ENCODE results near the gene HDAC4.
A peak's percentile ranks its signal among the peaks of the same experiment; 100 is the strongest.
"Not testable (repeated sequence)": the region's sequence is repeated elsewhere in the genome, so short reads cannot be mapped to it uniquely, and the experiment has no call there.

The HDAC4 gene

DNA sequence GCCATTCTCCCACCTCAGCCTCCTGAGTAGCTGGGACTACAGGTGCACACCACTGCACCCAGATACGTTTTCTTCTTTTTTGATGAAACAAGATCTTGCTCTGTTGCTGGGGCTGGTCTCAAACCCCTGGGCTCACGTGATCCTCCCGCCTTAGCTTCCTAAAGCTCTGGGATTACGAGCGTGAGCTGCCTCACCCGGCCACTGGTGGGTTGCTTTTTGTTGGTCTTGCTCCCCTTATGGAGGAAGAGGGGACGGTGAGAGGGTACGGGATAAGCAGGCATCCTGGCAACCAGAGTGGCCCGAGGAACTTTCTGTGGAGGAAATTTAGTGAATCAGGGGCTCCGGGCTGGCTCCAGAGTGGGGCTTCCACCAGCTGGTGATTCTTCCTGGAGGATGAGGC is 222.3 kb downstream of the HDAC4 start:
- Mint-ChIP-seq H3K9me3 (peaks cover 23% of the 10 kb centered on the region), H3K4me1 (ENCODE audit: low read depth) (peaks cover 3% of the 10 kb centered on the region), H3K4me3 (no peak overlapping the region), H3K27me3 (ENCODE audit: low read depth) (no peaks in the 10 kb centered on the region), H3K36me3 (ENCODE audit: low read depth) (peaks cover 66% of the 10 kb centered on the region), H3K27ac (no peak overlapping the region)
- no peak for DNase-seq (ENCODE audit: low spot score)

DNA sequence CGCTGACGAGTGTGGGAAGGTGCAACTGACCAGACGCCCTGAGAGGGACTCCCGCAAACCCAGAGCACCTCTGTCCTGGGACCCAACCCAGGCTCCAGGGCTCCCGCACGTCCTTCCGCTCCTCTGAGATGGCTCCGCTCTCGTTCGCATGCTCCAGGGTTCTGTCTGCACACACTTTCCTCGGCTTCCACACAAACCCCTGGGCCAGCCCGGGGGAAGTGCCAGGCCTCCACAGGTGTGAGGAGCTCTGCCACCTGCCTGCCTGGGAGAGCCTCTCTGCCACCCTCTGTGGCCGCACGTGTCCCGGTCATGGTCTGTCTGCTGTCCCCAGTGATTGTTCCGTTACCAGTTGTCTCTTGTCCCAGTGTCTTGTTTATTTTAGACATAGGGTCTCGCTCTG is 222.9 kb downstream of the HDAC4 start:
- H3K9me3 Mint-ChIP-seq, result peaks cover 28% of the 10 kb centered on the region
- H3K27me3 Mint-ChIP-seq (ENCODE audit: low read depth), result no peaks in the 10 kb centered on the region
- H3K4me1 Mint-ChIP-seq (ENCODE audit: low read depth), result peaks cover 6% of the 10 kb centered on the region
- H3K4me3 Mint-ChIP-seq, result no peak overlapping the region
- H3K36me3 Mint-ChIP-seq (ENCODE audit: low read depth), result peaks cover 71% of the 10 kb centered on the region
- no peak for DNase-seq (ENCODE audit: low spot score)
- H3K27ac Mint-ChIP-seq, result no peak overlapping the region

DNA sequence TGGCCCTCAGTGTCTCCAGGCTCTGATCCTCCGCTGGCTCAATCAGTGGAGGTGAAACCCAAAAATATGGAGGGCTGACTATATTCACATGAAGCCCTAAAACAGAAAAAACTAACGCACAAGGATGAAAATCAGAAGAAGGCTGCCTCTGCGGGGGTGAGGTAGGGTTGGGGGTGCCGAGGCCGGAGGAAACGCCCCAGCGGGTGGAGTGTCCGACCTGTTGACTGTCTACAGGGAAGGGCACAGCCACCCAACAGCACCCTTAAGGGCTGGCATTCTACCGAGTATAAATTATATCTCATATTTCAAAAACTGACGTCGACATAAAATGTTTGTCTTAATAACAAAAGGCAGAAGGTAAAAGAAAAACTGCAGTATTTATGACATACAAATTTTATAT is 223.5 kb downstream of the HDAC4 start:
- no peak for DNase-seq (ENCODE audit: low spot score)
- Mint-ChIP-seq H3K4me1 (ENCODE audit: low read depth) (peaks cover 6% of the 10 kb centered on the region), H3K36me3 (ENCODE audit: low read depth) (peaks cover 74% of the 10 kb centered on the region), H3K9me3 (peaks cover 34% of the 10 kb centered on the region), H3K27me3 (ENCODE audit: low read depth) (no peaks in the 10 kb centered on the region), H3K27ac (no peak overlapping the region), H3K4me3 (no peak overlapping the region)

DNA sequence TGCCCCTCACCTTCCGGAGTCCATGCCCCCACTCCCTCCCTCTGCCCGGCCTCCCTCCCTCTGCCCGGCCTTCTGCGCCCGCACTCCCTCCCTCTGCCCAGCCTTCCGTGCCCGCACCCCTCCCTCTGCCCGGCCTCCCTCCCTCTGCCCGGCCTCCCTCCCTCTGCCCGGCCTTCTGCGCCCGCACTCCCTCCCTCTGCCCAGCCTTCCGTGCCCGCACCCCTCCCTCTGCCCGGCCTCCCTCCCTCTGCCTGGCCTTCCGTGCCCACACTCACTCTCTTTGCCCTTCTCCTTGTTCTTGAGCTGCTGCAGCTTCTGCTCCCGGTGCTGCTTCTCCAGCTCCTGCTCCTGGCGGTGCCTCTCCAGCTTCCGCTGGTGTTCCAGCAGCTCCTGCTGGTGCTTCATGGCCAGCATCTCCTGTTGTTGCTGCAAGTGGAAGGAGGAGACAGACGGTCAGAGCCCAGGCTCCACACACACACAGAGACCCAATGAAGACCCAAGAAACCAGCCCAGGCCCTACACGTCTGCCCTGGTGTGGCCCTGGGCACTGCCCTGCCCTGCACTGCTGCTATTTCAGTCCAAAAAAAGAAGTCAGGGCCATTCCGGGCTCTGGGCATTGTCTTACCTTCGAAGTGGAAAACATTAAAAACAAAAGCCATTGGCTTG is 224.5 kb downstream of the HDAC4 start:
- H3K4me3 Mint-ChIP-seq; DNase-seq (ENCODE audit: low spot score); H3K27ac Mint-ChIP-seq; H3K4me1 Mint-ChIP-seq (ENCODE audit: low read depth); H3K27me3 Mint-ChIP-seq (ENCODE audit: low read depth): not testable (repeated sequence)
- H3K36me3 Mint-ChIP-seq (ENCODE audit: low read depth), result peaks cover 76% of the 10 kb centered on the region
- peaks cover 42% of the 10 kb centered on the region for H3K9me3 Mint-ChIP-seq

DNA sequence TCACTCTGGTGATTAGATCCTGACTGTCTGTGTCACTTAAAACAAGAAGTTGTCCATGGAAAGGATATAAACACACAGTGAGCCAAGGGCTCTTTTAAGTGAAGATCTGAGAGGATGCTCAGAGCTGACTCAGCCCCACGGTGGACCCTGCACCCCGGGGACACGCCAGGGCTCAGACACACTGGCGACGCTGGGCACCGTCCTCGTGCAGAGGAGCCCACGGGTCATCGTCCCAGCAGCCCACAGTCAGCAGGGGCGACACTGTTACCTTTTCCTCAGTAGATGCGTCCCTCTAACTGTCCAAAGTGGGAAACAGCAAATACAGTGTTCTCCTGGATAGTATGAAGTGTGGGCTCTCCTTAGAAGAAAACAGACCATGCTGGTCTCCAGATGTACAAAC is 225.6 kb downstream of the HDAC4 start:
- Mint-ChIP-seq H3K27me3 (ENCODE audit: low read depth) (no peaks in the 10 kb centered on the region), H3K27ac (no peak overlapping the region), H3K4me1 (ENCODE audit: low read depth) (peaks cover 6% of the 10 kb centered on the region), H3K36me3 (ENCODE audit: low read depth) (peaks cover 87% of the 10 kb centered on the region), H3K9me3 (peaks cover 47% of the 10 kb centered on the region), H3K4me3 (no peak overlapping the region)
- DNase-seq (ENCODE audit: low spot score), result no peak

DNA sequence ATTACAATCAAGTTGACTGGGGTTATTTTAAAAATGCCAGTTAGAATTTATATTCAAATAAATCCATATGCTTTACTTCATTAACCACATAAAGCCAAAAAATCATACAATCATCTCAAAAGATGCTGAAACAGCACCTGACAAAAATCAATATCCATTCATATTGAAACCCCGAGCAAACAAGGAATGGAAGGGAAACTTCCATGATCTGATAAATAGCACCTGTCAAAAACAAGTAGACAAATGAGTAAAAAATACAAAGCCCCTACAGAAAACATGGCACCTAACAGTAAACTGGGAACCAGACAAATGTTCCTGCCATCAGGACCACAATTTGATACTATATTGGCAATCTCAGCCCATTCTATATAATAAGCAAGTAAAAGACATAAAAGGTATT is 227.5 kb downstream of the HDAC4 start:
- Mint-ChIP-seq H3K9me3 (peaks cover 47% of the 10 kb centered on the region), H3K4me1 (ENCODE audit: low read depth) (peaks cover 6% of the 10 kb centered on the region), H3K27me3 (ENCODE audit: low read depth) (no peaks in the 10 kb centered on the region), H3K36me3 (ENCODE audit: low read depth) (peaks cover 77% of the 10 kb centered on the region), H3K4me3 (no peak overlapping the region), H3K27ac (no peak overlapping the region)
- DNase-seq (ENCODE audit: low spot score), result no peak

DNA sequence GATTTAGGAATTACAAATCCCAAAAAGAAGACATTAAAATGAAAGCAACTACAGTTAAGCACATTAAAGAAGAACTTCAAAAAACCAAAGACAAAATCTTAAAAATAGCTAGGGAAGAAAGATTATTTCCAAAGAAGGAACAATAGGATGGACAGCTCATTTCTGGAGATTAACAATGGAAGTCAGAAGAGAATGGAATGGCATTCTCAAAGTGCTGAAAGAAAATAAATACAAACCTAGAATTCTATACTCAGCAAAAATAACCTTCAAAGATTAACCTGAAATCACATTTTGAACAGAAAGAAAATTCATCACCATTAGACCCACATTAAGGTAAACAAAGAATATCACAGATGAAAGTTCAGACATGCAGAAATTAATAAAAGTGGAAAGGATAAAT is 229.2 kb downstream of the HDAC4 start:
- no peak for DNase-seq (ENCODE audit: low spot score)
- peaks cover 40% of the 10 kb centered on the region for H3K9me3 Mint-ChIP-seq
- no peak overlapping the region for H3K27ac Mint-ChIP-seq
- peaks cover 6% of the 10 kb centered on the region for H3K4me1 Mint-ChIP-seq (ENCODE audit: low read depth)
- H3K27me3 Mint-ChIP-seq (ENCODE audit: low read depth), result no peaks in the 10 kb centered on the region
- H3K36me3 Mint-ChIP-seq (ENCODE audit: low read depth), result peaks cover 67% of the 10 kb centered on the region
- H3K4me3 Mint-ChIP-seq, result no peak overlapping the region

DNA sequence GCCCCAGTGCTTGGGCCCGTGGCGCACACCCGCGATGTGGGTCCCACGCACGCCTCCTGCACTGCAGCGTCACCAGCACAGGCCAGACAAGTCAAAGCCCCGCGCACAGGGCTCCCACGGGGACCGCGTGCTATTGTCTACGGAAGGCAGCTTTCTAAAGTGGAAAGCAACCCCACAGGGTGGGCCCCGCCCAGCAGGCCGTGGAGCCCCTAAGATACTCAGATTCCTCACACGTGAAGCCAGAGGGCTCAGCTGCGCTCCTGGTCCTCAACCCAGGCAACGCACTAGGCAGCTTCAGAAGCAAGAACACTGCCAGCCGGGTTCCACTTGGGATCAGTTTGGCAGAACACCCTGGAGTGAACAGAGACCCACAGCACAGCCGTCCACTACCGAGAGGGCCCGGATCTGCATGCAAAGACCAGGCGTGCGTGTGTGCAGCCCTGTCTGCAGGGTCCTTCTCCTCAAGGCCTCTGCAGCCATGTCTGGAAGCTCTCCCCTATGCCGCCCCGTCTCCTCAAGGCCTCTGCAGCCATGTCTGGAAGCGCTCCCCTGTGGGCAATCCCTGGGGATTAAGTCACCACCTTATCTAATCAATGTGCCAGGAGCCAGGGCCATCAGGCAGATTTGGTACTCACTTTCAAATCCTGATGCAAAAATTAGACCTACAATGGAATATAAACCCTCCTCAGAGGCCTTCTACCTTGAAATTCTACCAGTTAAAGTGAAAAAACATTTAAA is 231.3 kb downstream of the HDAC4 start:
- H3K27ac Mint-ChIP-seq, result no peak overlapping the region
- no peaks in the 10 kb centered on the region for H3K27me3 Mint-ChIP-seq (ENCODE audit: low read depth)
- no peak for DNase-seq (ENCODE audit: low spot score)
- H3K9me3 Mint-ChIP-seq, result peaks cover 33% of the 10 kb centered on the region
- H3K36me3 Mint-ChIP-seq (ENCODE audit: low read depth), result peaks cover 63% of the 10 kb centered on the region
- H3K4me1 Mint-ChIP-seq (ENCODE audit: low read depth), result peaks cover 15% of the 10 kb centered on the region
- no peak overlapping the region for H3K4me3 Mint-ChIP-seq

DNA sequence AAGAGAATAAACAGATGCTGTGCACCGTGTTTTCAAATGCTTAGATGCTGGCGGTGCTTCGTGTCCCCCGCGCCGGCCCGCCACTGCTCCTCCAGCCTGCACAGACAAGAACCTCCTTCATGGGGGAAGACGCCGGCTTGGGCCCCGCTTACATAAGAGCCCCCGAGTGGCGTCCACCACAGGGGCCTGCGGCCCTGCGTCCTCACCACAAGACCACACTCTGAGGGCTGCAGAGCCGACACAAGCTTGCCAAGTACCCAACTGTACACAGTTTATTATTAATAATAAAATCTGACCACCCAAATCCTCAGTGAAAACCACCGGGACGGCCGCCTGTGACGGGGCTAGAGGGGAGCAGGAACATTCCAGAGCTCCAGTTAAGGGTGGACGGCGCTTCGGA is 232.2 kb downstream of the HDAC4 start:
- Mint-ChIP-seq H3K4me1 (ENCODE audit: low read depth) (peaks cover 17% of the 10 kb centered on the region), H3K9me3 (peaks cover 25% of the 10 kb centered on the region), H3K27ac (no peak overlapping the region), H3K27me3 (ENCODE audit: low read depth) (no peaks in the 10 kb centered on the region), H3K36me3 (ENCODE audit: low read depth) (peaks cover 63% of the 10 kb centered on the region), H3K4me3 (no peak overlapping the region)
- DNase-seq (ENCODE audit: low spot score), result no peak

DNA sequence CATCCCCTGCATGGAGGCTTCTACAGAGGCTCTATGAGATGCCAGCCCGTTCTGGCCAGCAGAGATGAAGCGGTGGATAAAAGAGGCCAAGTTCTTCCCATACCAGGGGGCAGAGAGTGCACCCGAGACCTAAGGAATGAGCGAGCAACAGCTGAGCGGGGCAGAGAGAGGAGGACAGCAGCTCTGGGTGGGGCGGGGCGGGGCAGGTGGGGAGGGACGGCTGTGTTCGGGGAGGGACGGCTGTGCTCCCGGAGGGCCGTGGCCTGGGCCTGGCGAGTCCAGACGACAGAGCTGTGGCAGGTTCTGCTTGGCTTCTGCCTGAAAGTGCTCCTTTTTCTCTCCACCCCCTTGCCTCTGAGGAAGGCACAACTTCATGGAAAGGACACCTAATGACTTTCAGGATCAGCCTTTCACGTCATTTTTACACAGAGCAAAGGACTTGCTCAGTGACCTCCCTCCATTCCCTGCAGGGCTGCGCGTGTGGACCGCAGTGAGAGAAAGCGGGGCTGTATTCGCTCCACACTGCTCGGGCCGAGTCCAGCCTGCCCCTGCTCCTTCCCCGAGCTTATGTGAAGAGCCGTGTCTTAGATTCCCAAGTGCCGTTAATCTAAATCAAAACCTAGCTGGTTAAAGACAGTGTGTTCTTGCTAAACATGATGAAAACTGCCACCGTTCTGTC is 232.9 kb downstream of the HDAC4 start:
- H3K4me3 Mint-ChIP-seq, result no peak overlapping the region
- no peak for DNase-seq (ENCODE audit: low spot score)
- H3K27ac Mint-ChIP-seq, result no peak overlapping the region
- peaks cover 13% of the 10 kb centered on the region for H3K4me1 Mint-ChIP-seq (ENCODE audit: low read depth)
- H3K27me3 Mint-ChIP-seq (ENCODE audit: low read depth), result no peaks in the 10 kb centered on the region
- peaks cover 59% of the 10 kb centered on the region for H3K36me3 Mint-ChIP-seq (ENCODE audit: low read depth)
- peaks cover 18% of the 10 kb centered on the region for H3K9me3 Mint-ChIP-seq

DNA sequence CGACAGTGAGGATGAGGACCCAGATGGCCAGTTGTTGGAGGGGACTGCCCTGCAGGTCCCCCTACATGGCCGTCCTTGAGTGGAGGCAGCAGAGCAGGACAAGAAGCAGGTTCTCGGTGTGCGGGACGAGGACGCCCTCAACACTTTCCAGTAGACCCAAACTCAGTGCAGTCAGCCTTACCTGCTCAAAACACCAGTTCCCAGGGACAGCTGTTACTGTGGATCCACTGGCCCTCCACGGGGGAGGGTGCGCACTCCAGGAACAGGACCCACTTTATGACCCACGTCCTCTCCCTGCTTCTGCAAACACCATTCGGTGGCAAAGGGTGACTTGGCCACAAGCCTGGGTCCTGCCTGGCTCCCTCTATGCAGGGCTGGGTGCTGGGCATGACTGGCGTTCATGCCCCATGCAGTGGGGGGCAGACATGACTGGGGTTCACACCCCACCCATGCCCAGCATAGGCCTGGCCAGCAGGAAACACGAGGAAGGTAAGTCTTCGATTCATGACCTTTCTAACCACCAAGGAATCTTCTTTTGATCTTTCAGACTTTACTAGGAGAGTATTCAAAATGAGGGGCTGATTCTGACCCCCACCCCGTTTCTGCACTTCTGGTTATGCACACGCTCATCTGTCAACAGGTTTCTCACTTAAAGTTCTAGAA is 233.7 kb downstream of the HDAC4 start:
- Mint-ChIP-seq H3K9me3 (peaks cover 11% of the 10 kb centered on the region), H3K36me3 (ENCODE audit: low read depth) (peaks cover 59% of the 10 kb centered on the region), H3K4me3 (no peak overlapping the region), H3K27me3 (ENCODE audit: low read depth) (no peaks in the 10 kb centered on the region), H3K27ac (no peak overlapping the region), H3K4me1 (ENCODE audit: low read depth) (peaks cover 13% of the 10 kb centered on the region)
- DNase-seq (ENCODE audit: low spot score), result no peak

DNA sequence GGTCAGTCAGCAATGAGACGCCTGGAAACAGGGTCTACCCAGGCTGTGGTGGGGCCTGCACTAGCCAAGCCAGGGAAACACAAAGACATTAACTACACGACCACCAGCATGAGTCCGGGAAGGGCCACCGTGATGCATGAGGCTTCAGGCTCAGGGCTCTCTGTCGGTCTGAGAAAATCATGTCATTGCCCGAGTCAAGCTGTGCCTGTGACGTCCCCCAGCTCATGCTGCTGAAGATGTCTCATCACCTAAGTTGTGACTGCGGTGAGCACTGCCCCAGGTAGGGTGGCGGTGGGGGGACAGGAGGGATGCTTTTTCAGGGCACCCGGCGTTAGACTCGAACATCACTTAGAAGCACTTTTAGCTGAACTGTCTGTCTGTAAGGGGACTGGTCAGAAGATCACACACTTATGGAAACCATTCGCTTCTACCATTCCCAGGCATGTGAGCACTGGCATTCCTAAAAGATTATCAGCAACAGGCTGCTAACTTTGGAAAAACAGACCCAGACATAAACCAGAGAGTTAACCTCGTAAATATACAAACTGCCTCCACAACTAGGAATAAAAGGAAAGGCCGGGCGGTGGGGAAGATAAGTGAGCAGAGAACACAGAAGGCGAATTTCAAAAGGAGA is 234.5 kb downstream of the HDAC4 start:
- Mint-ChIP-seq H3K27me3 (ENCODE audit: low read depth) (no peaks in the 10 kb centered on the region), H3K9me3 (peaks cover 6% of the 10 kb centered on the region), H3K36me3 (ENCODE audit: low read depth) (peaks cover 60% of the 10 kb centered on the region)

DNA sequence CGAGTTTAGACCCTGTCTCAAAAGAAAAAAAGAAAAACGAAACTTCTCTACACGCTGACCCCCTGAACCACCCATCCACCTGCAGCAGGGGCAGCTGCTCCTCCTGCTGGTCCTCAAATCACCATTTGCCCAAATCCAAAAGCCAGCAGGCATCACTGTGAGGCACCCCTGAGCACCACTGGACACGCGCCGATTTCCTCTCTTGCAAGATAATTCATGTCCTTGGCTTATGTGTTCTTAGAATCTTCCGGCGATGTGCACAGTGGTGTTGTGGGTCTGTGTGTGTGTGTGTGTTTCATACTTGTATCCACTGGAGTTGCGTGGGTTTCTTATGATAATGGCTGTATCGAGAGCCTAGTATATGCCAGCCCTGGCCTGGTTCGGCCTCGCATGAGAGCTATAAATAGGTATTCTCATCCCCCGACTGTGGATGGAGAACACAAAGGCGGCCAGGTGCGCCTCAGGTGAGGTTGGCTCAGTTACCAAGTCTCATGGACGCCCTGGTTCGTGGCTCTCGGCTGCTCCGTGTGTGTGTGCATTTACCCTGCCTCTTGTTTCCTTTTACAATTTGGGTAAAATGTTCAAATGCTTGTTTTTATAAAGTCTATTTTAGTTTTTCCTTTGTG is 235.5 kb downstream of the HDAC4 start:
- Mint-ChIP-seq H3K27me3 (ENCODE audit: low read depth) (no peaks in the 10 kb centered on the region), H3K4me1 (ENCODE audit: low read depth) (peaks cover 13% of the 10 kb centered on the region), H3K4me3 (no peak overlapping the region), H3K36me3 (ENCODE audit: low read depth) (peaks cover 60% of the 10 kb centered on the region), H3K9me3 (no peaks in the 10 kb centered on the region), H3K27ac (peak overlapping the region; percentile 27)
- DNase-seq (ENCODE audit: low spot score), result no peak

More for the DNA sequence above, 234.5 kb downstream of the HDAC4 start:
- Mint-ChIP-seq H3K27ac (no peak overlapping the region), H3K4me1 (ENCODE audit: low read depth) (peaks cover 13% of the 10 kb centered on the region), H3K4me3 (no peak overlapping the region)
- no peak for DNase-seq (ENCODE audit: low spot score)
